IMR-90 (cell line): Measurements from ENCODE around the gene DOK4. TPM values are rescaled to one million over a fixed set of nuclear protein-coding genes. Genes with fewer than 3 reads are reported as not detected.

Experiments
- ATAC-seq: fragments of 200-7000 bp; cut with Tn5 transposase; 2 replicates; pipeline ENCODE4 v1.9.1; 2020; ENCODE audit warnings: low read depth, mild to moderate bottlenecking, moderate library complexity
- BruUV-seq: library from RNA; stranded (reverse); fragments of 400-500 nt; replicated peaks from 2 replicates; lab custom pipeline; 2021; lab: Mats Ljungman, UMichigan
- CTCF ChIA-PET: fragments of 300-600 bp; formaldehyde crosslinking; extraction: SDS; loops from one replicate; lab custom pipeline; 2021; ENCODE audit warnings: antibody characterized with exemption; lab: Yijun Ruan, JAX
- POLR2A ChIA-PET: fragments of 300-600 bp; sonication (Branson Sonifier 250); formaldehyde crosslinking; loops from one replicate; lab custom pipeline; 2022; ENCODE audit warnings: antibody characterized with exemption; ENCODE audit not compliant: unreplicated experiment; lab: Charles Lee
- DNase-seq: peaks from one replicate; pipeline ENCODE4 v3.0.0; 2013
- H2AFZ ChIP-seq: replicated peaks from 2 replicates; pipeline ENCODE3; 2013; ENCODE audit warnings: low read length, mild to moderate bottlenecking; ENCODE audit not compliant: poor library complexity
- H2AK5ac ChIP-seq: 2 replicates; pipeline ENCODE4 v1.6.1; 2013; ENCODE audit warnings: low read depth, low read length, inconsistent platforms
- H2AK9ac ChIP-seq: replicated peaks from 2 replicates; pipeline ENCODE3; 2013; ENCODE audit warnings: mild to moderate bottlenecking, low read depth, low read length, moderate library complexity; ENCODE audit not compliant: poor library complexity
- H2BK120ac ChIP-seq: 2 replicates; pipeline ENCODE4 v1.6.1; 2013; ENCODE audit warnings: low read depth, low read length, inconsistent platforms
- H2BK15ac ChIP-seq: 3 replicates; pipeline ENCODE4 v1.6.1; 2013; ENCODE audit warnings: low read depth, low read length, inconsistent platforms
- H2BK20ac ChIP-seq: 2 replicates; pipeline ENCODE4 v1.6.1; 2013; ENCODE audit warnings: low read depth, mild to moderate bottlenecking, inconsistent platforms, low read length, moderate library complexity
- H2BK5ac ChIP-seq: 2 replicates; pipeline ENCODE4 v1.6.1; 2013; ENCODE audit warnings: mild to moderate bottlenecking, low read depth, low read length, inconsistent platforms; ENCODE audit not compliant: poor library complexity, severe bottlenecking
- H3K14ac ChIP-seq: replicated peaks from 2 replicates; pipeline ENCODE4 v1.6.1; 2013; ENCODE audit warnings: low read depth, low read length, inconsistent platforms
- H3K18ac ChIP-seq: 2 replicates; pipeline ENCODE4 v1.6.1; 2013; ENCODE audit warnings: low read depth, low read length, control low read depth
- H3K23ac ChIP-seq: 2 replicates; pipeline ENCODE4 v1.6.1; 2013; ENCODE audit warnings: low read depth, low read length, inconsistent platforms
- H3K27ac ChIP-seq: 2 replicates; pipeline ENCODE4 v1.5.1; 2013; ENCODE audit warnings: mild to moderate bottlenecking, control low read depth, low read length; ENCODE audit not compliant: insufficient read depth
- H3K27me3 ChIP-seq: 2 replicates; pipeline ENCODE4 v1.6.1; 2013; ENCODE audit warnings: low read length; ENCODE audit not compliant: control insufficient read depth, insufficient read depth
- H3K36me3 ChIP-seq: 2 replicates; pipeline ENCODE4 v1.6.1; 2013; ENCODE audit warnings: low read length, mixed read lengths; ENCODE audit not compliant: control insufficient read depth, insufficient read depth
- H3K4ac ChIP-seq: 2 replicates; pipeline ENCODE4 v1.6.1; 2013; ENCODE audit warnings: low read depth, low read length, inconsistent platforms
- H3K4me1 ChIP-seq: 2 replicates; pipeline ENCODE4 v1.6.1; 2013; ENCODE audit warnings: low read length, mixed read lengths; ENCODE audit not compliant: control insufficient read depth, insufficient read depth
- H3K4me2 ChIP-seq: 2 replicates; pipeline ENCODE4 v1.6.1; 2013; ENCODE audit warnings: low read depth, mild to moderate bottlenecking, control low read depth, low read length, moderate library complexity
- H3K4me3 ChIP-seq: 2 replicates; pipeline ENCODE4 v1.5.1; 2013; ENCODE audit warnings: low read depth, mild to moderate bottlenecking, control low read depth, low read length, moderate library complexity; ENCODE audit not compliant: insufficient read depth
- H3K56ac ChIP-seq: 2 replicates; pipeline ENCODE4 v1.6.1; 2013; ENCODE audit warnings: low read length, inconsistent platforms; ENCODE audit not compliant: insufficient read depth; ENCODE audit errors: extremely low read depth
- H3K79me1 ChIP-seq, 2 experiments: 2 replicates each; pipeline ENCODE4 v1.6.1; 2013; ENCODE audit warnings: low read length in 2 of 2, inconsistent platforms in 1 of 2, low read depth in 1 of 2
- H3K9ac ChIP-seq: 2 replicates; pipeline ENCODE4 v1.6.1; 2013; ENCODE audit warnings: low read depth, low read length, control low read depth
- H3K9me1 ChIP-seq: 2 replicates; pipeline ENCODE4 v1.6.1; 2013; ENCODE audit warnings: low read length, inconsistent platforms; ENCODE audit not compliant: insufficient read depth
- H3K9me3 ChIP-seq: 2 replicates; pipeline ENCODE4 v1.6.1; 2013; ENCODE audit warnings: low read length; ENCODE audit not compliant: control insufficient read depth, insufficient read depth
- H4K20me1 ChIP-seq: 2 replicates; pipeline ENCODE4 v1.6.1; 2013; ENCODE audit warnings: low read length, inconsistent platforms; ENCODE audit not compliant: insufficient read depth
- H4K5ac ChIP-seq: 2 replicates; pipeline ENCODE4 v1.6.1; 2013; ENCODE audit warnings: mild to moderate bottlenecking, low read depth, low read length, control low read depth
- H4K8ac ChIP-seq, 2 experiments: 2 replicates each; pipeline ENCODE4 v1.6.1; 2013; ENCODE audit warnings: low read depth in 2 of 2, low read length in 2 of 2, control low read depth in 1 of 2, inconsistent platforms in 1 of 2
- H4K91ac ChIP-seq: 2 replicates; pipeline ENCODE4 v1.6.1; 2013; ENCODE audit warnings: low read depth, low read length, inconsistent platforms; ENCODE audit not compliant: insufficient read depth
- CEBPB ChIP-seq: IDR thresholded peaks from 2 replicates; pipeline ENCODE4 v1.6.1; 2012; ENCODE audit warnings: low read depth, low read length, improper control_type of control experiment
- CHD1 ChIP-seq: IDR thresholded peaks from 2 replicates; pipeline ENCODE4 v1.6.1; 2012; ENCODE audit warnings: low read depth, low read length, improper control_type of control experiment
- CTCF ChIP-seq: conservative IDR thresholded peaks from 2 replicates; pipeline ENCODE4 v1.5.1; 2012; ENCODE audit warnings: mild to moderate bottlenecking, low read depth, low read length, improper control_type of control experiment
- ELK1 ChIP-seq: fragments of 150-350 bp; IDR thresholded peaks from 2 replicates; pipeline ENCODE4 v1.6.1; 2016; ENCODE audit warnings: low read depth, mild to moderate bottlenecking, low read length, moderate library complexity, borderline replicate concordance
- FOS ChIP-seq: fragments of 150-350 bp; IDR thresholded peaks from 2 replicates; pipeline ENCODE4 v1.6.1; 2016; ENCODE audit warnings: low read depth, low read length
- MAFK ChIP-seq: IDR thresholded peaks from 2 replicates; pipeline ENCODE4 v1.6.1; 2012; ENCODE audit warnings: low read depth, low read length, improper control_type of control experiment
- MAZ ChIP-seq: IDR thresholded peaks from 2 replicates; pipeline ENCODE4 v1.6.1; 2012; ENCODE audit warnings: low read depth, mild to moderate bottlenecking, low read length, improper control_type of control experiment, moderate library complexity, borderline replicate concordance
- POLR2A ChIP-seq: IDR thresholded peaks from 2 replicates; pipeline ENCODE4 v1.6.1; 2012; ENCODE audit warnings: mild to moderate bottlenecking, low read depth, low read length
- RAD21 ChIP-seq: IDR thresholded peaks from 2 replicates; pipeline ENCODE4 v1.6.1; 2012; ENCODE audit warnings: low read length, improper control_type of control experiment
- RCOR1 ChIP-seq: IDR thresholded peaks from 2 replicates; pipeline ENCODE4 v1.6.1; 2012; ENCODE audit warnings: mild to moderate bottlenecking, low read length, improper control_type of control experiment; ENCODE audit not compliant: insufficient replicate concordance
- RFX5 ChIP-seq: IDR thresholded peaks from 2 replicates; pipeline ENCODE4 v1.8.0; 2012; ENCODE audit warnings: low read depth, mild to moderate bottlenecking, low read length, moderate library complexity
- SMC3 ChIP-seq: fragments of 150-350 bp; IDR thresholded peaks from 2 replicates; pipeline ENCODE4 v1.6.1; 2016; ENCODE audit warnings: low read depth, mild to moderate bottlenecking, antibody characterized with exemption, low read length, moderate library complexity
- WGBS, 2 experiments: methylation state at CpG; one replicate each; pipeline versions ENCODE4 v1.1.5 to v1.1.7; 2013; ENCODE audit warnings: missing lambda C conversion rate in 2 of 2; ENCODE audit not compliant: insufficient read length in 1 of 2; ENCODE audit errors: extremely low coverage in 2 of 2; 5-methylcytosine and 5-hydroxymethylcytosine counted together
- dilution Hi-C: fragments of 300-500 bp; cut with HindIII; formaldehyde crosslinking; loops from one replicate; pipeline ENCODE4 v1.14.3; 2018; ENCODE audit warnings: low sequenced_read_pairs; ENCODE audit not compliant: unreplicated experiment
- in situ Hi-C: fragments of 300-500 bp; cut with MboI; formaldehyde crosslinking; loops from 3 replicates; pipeline ENCODE4 v1.14.3; 2019; ENCODE audit warnings: low sequenced_read_pairs, inconsistent platforms, mixed read lengths
- intact Hi-C: fragments of 100-400 bp; cut with micrococcal nuclease; formaldehyde crosslinking; loops from 2 replicates; pipeline ENCODE4 v1.10.0; 2022
- polyA plus RNA-seq, 3 experiments: library from polyadenylated mRNA; depleted of rRNA; stranded (reverse); fragments of >200 nt; gene quantifications; 2 replicates each; pipeline ENCODE4 v1.2.3, GENCODE V29; 2012; ENCODE audit warnings: low replicate concordance in 1 of 3
- total RNA-seq: library from RNA; depleted of rRNA; stranded (reverse); fragments of >200 nt; gene quantifications from 2 replicates; pipeline ENCODE4 v1.2.3, GENCODE V29; 2012

DOK4 gene
- total and polyA plus RNA-seq, 2 of the 4 experiments (the other 2 are of a cell fraction), result 22.0 to 25.9 TPM

GRCh38 chr16:57480754-57481230 is 5.5 kb downstream of the DOK4 start:
- no TSS peak for BruUV-seq
- Histone ChIP-seq H3K14ac (no peak overlapping the region), H2BK5ac (no peak overlapping the region), H2BK120ac (no peak overlapping the region), H2AFZ (peak overlapping the region; percentile 86), H3K4ac (peak overlapping the region; percentile 48; the same call in 1 of the 2 replicates), H3K4me3 (no peak overlapping the region), H4K8ac (peak overlapping the region in 1 of 2 experiments; percentile 71; a peak in 2 of 4 replicates), H2BK15ac (no peak overlapping the region; the same call in 2 of the 3 replicates), H4K20me1 (no peaks in the 10 kb centered on the region; the same call in 1 of the 2 replicates), H3K18ac (no peak overlapping the region), H3K9me3 (no peaks in the 10 kb centered on the region), H2AK9ac (peak overlapping the region; percentile 57), H3K23ac (no peak overlapping the region; the same call in 1 of the 2 replicates), H4K91ac (no peak overlapping the region), H3K27me3 (no peaks in the 10 kb centered on the region), H3K27ac (no peak overlapping the region), H3K9me1 (no peaks in the 10 kb centered on the region; the same call in 1 of the 2 replicates), H4K5ac (no peak overlapping the region), H3K79me1 (peaks cover 9 to 25% of the 10 kb centered on the region in 2 experiments), H3K4me2 (no peak overlapping the region), H3K4me1 (peaks cover 12% of the 10 kb centered on the region), H3K36me3 (no peaks in the 10 kb centered on the region), H3K56ac (no peak overlapping the region; the same call in 1 of the 2 replicates), H2AK5ac (0 out of 2 replicates have a peak overlapping the region, but pooled peaks have one; percentile 33), H3K9ac (no peak overlapping the region), H2BK20ac (no peak overlapping the region)
- no peak for TF ChIP-seq ELK1
- no peak for TF ChIP-seq MAZ
- TF ChIP-seq RFX5, result no peak
- TF ChIP-seq FOS, result no peak
- no peak for TF ChIP-seq CTCF
- no peak for TF ChIP-seq MAFK
- TF ChIP-seq RAD21, result no peak
- TF ChIP-seq SMC3, result no peak
- no peak for TF ChIP-seq CHD1
- TF ChIP-seq RCOR1, result no peak
- TF ChIP-seq CEBPB, result no peak
- TF ChIP-seq POLR2A, result no peak
- ChIA-PET POLR2A (no interaction called here), CTCF (interaction anchor here (1.0 kb wide), 1 partner anchor 39 kb away, joined by 3 read pairs; no protein-coding TSS in a partner anchor)
- dilution Hi-C loops (no loop called here), intact Hi-C loops (no loop called here), in situ Hi-C loops (no loop called here)
- DNase-seq, result no peak
- ATAC-seq, result no peak
- 60% methylated on average over 1 of the region's 6 CpGs; no CpG with 5 or more reads in 1 of the 2 experiments for WGBS, 2 experiments
